Skeletal muscle satellite cell (primary cell): ENCODE data around the gene RIPOR3.

Source experiments
- H3K27me3 ChIP-seq: 2 replicates; pipeline ENCODE4 v1.7.0; 2013; ENCODE audit warnings: low read length; ENCODE audit not compliant: control insufficient read depth, insufficient read depth
- H3K36me3 ChIP-seq: 2 replicates; pipeline ENCODE4 v1.7.0; 2013; ENCODE audit warnings: mild to moderate bottlenecking, control low read depth, low read length; ENCODE audit not compliant: insufficient read depth
- H3K4me1 ChIP-seq: 2 replicates; pipeline ENCODE4 v1.7.0; 2013; ENCODE audit warnings: low read length; ENCODE audit not compliant: control insufficient read depth, insufficient read depth
- H3K4me2 ChIP-seq: 2 replicates; pipeline ENCODE4 v1.7.0; 2013; ENCODE audit warnings: mild to moderate bottlenecking, low read length
- H3K4me3 ChIP-seq: 2 replicates; pipeline ENCODE4 v1.7.0; 2013; ENCODE audit warnings: low read length
- H3K9ac ChIP-seq: 2 replicates; pipeline ENCODE4 v1.7.0; 2013; ENCODE audit warnings: mild to moderate bottlenecking, low read depth, low read length, moderate library complexity
- H3K9me3 ChIP-seq: replicated peaks from 2 replicates; pipeline ENCODE4 v1.7.0; 2013; ENCODE audit warnings: mild to moderate bottlenecking, control low read depth, low read length

Gene RIPOR3

DNA sequence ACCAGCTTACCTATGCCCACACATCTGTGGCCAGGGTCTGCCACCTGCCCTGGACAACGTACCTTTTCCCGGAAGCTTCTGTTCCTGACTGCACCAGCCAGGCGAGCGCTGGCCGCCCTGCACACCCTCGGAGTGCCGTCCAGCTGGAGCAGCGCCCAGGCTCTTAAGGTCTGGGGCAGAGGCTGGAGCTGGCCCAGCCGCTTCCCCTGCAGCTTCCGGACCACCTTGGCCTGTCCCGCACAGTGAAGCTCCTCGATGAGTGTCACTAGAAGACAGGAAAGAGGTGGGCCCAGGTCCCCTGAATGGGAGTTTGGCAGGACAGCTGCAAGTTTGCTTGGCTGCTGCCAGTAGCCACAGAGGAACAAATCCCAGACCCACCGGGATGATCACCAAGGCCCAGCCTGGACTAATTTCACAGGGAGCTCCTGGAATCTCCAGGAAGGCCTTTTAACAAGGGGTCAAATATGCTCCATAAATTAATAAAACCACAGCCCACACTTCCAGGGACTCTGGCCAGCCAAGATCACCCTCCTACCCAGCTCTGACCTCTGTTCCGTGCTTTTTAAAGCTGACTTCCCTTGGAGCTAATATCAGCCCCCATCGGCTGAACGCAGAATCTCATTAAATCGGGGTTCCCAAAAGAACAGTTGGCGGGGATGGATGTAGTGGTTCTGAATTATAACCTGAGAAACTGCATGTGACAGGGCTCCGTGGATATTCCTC, 98.9 kb downstream of the RIPOR3 start:
- no peaks in the 10 kb centered on the region for H3K9me3 ChIP-seq
- peaks cover 25% of the 10 kb centered on the region for H3K36me3 ChIP-seq
- H3K4me2 ChIP-seq = no peak overlapping the region
- no peak overlapping the region for H3K4me3 ChIP-seq
- H3K4me1 ChIP-seq = peaks cover 7% of the 10 kb centered on the region
- H3K9ac ChIP-seq = no peak overlapping the region
- peaks cover 32% of the 10 kb centered on the region for H3K27me3 ChIP-seq

DNA sequence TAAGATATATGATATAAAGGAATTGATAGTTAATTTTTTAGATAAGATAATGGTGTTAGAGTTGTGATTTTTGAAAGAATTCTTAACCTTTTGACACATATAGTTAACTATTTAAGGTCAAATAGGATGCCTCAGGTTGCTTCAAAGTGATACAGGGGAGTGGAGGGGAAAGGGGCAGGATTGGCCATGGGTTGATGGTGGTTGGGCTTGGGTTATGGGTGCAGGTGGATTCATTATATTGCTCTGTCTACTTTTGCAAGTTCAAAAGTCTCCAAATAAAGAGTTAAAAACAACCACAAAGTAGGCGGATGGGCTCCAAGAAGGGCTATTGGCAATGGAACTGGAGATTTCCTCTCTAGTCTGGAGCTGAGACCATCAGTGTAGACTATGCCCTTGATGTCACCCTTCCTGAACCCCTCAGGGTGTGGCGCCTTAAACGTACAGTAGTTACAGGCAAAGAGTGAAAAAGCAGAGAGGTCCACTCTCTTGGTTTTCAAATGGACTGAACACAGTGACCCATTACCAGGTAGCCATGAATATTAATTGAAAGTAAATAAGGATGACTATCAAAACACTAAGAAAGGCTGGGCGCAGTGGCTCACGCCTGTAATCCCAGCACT, 100.0 kb downstream of the RIPOR3 start:
- Histone ChIP-seq H3K4me2 (no peak overlapping the region), H3K36me3 (peaks cover 35% of the 10 kb centered on the region), H3K4me3 (no peak overlapping the region), H3K4me1 (peaks cover 7% of the 10 kb centered on the region), H3K27me3 (peaks cover 28% of the 10 kb centered on the region), H3K9ac (no peak overlapping the region), H3K9me3 (no peaks in the 10 kb centered on the region)

DNA sequence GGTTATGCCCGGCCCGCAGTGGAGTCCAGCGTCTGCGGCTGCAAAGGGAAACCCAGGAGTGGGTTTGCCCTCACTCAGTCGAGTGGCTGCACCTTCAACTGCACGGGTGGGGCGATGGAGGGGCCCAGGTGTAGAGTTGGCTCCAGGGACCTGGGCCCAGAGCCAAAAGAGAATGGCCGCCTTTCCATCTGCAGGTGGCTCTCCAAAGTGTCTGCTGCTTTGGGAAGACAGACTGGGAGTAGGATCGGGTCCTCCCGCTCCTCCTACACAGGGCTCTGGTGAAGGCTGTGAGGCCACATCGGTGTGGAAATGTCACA, 101.0 kb downstream of the RIPOR3 start:
- Histone ChIP-seq H3K9ac (no peak overlapping the region), H3K36me3 (peaks cover 43% of the 10 kb centered on the region), H3K27me3 (peaks cover 18% of the 10 kb centered on the region), H3K9me3 (no peaks in the 10 kb centered on the region), H3K4me1 (peaks cover 7% of the 10 kb centered on the region), H3K4me3 (no peak overlapping the region), H3K4me2 (no peak overlapping the region)

DNA sequence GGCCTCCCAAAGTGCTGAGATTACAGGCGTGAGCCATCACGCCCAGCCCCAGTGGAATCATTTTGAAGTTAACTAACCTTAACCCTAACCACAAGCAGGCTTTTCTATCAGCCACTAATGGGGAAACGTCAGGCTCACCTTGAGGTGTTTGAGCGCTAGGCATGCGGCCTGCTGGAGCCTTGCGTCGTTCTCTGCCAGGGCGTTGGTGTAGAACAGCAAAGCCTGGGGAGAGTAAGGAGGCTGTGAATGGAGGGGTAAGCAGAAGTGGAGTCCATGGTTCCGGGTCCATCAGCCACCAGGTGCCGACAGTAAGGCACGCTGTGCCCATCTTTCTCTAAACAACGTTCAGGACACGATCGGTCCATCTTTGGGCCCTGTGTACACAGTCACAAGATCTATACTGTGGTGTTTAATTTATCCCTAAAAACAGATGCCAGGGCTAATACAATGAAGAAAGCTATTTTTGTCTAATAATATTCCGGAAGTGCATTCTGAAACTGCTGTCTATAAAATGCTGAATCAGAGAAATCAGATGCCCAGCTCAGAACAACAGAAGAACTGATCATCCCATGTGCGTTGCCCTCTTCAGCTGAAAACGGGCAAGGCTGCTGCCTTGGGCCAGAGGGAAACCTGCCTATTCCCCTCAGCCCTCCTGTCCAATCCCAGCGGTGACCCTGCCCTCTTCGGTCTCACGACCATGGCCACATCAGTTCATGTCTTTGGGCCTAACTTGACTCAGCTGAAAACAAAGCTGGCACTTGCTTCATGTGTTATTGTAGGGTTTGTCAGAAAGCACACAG, 101.6 kb downstream of the RIPOR3 start:
- peaks cover 43% of the 10 kb centered on the region for H3K36me3 ChIP-seq
- peaks cover 13% of the 10 kb centered on the region for H3K27me3 ChIP-seq
- H3K9ac ChIP-seq = no peak overlapping the region
- H3K9me3 ChIP-seq = no peaks in the 10 kb centered on the region
- no peak overlapping the region for H3K4me2 ChIP-seq
- peaks cover 5% of the 10 kb centered on the region for H3K4me1 ChIP-seq
- H3K4me3 ChIP-seq = no peak overlapping the region

DNA sequence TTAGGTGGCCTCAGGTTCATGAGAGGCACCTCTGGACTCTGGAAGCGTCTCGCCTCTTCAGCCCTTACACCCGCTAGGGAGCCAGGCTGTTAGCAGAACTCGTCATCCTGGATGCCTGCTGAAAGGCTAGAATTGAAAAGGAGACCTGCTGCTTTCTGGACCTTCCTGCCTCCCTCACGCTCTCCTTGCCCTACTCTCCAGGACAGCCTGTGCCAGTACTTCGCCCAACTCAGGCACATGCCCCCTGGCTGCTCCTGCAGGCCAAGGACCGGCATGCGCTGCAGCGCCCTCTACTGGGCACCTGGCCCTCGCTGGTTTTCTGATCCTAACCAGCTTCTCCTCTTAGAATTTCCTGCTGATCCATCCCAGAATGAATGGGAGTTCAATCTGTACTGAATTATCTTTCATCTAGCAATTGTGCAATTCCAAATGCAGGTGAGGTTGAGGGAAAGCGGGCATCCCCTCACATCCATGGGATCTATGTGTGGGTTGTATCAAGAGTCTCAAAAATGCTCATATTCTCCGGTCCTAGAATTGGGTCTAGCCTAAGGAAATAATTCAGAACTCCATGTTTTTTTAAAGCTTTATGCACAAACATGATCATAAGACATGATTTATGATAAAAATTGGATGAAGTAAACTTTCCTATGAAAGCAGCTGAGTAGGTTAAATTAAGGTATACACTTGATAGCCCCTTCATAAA, 103.2 kb downstream of the RIPOR3 start:
- Histone ChIP-seq H3K9me3 (no peaks in the 10 kb centered on the region), H3K4me3 (no peak overlapping the region), H3K27me3 (peaks cover 5% of the 10 kb centered on the region), H3K4me2 (no peak overlapping the region), H3K4me1 (peaks cover 4% of the 10 kb centered on the region), H3K9ac (no peak overlapping the region), H3K36me3 (peaks cover 54% of the 10 kb centered on the region)

DNA sequence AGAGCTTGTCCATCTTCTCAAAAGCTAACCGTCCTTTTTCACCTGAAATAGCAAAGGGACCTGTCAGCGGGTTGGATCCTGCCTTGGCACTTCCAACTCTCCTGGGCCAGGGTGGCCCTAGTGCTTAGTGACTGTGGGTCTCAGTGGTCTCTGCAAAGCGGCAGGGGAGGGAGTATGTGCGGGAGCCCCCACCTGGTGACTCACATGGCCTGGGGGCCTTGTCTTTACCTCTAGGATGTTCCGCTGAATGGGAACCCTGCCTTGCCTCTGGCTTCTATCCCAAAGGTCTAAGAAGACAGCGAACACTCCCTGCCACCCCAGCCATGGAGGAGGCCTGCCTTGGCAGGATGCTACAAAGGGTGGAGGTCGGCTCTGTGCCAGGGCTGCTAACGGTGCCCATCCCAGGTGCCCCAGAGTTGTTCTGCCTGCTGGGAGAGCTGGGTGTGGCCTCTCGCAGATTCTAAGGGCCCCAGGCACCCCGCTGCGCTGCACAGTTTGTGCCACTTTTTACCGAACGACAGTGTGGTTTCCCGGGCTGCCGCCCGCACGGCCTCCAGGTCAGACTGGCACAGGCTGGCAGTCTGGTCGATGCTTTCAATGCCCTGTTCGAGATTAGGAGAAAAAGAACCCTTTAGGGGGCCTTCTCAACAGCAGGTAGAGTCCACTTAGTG, 103.9 kb downstream of the RIPOR3 start:
- Histone ChIP-seq H3K4me2 (no peak overlapping the region), H3K27me3 (no peaks in the 10 kb centered on the region), H3K9me3 (no peaks in the 10 kb centered on the region), H3K4me1 (peaks cover 4% of the 10 kb centered on the region), H3K4me3 (no peak overlapping the region), H3K36me3 (peaks cover 62% of the 10 kb centered on the region), H3K9ac (no peak overlapping the region)

DNA sequence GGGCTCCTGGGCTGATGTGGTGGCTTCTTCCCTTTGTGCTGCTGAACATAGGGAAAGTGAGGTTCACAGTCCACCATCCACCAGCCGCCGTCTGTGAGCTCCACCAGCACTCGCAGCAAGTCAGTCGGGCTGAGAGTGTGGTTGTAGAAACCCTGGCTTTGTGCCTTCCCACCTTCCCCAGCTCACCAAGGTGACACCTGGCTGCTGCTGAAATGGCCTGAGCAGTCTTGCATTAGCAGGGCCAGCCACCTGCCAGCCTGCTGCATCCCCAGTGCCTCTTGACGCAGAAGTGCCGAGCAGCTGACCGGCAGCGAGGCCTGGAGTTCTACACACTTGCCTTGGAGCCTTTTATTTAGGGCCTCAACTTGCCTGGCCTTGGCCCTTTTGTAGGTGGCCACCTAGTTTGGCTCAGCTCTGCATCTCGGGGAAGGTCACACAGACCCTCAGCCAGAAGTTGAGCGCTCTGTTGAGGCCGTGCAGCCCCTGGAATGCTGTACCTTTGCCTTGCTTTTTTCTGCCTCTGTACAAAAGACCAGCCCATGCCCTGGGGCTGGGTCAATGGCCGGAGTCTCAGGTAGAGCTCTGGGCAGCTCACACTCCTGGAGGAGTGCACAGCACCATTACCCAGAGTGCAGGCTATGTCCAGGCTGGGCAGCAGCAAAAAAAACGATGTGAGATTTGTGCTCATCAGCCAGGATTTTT, 104.7 kb downstream of the RIPOR3 start:
- Histone ChIP-seq H3K9ac (no peak overlapping the region), H3K4me3 (no peak overlapping the region), H3K4me1 (no peaks in the 10 kb centered on the region), H3K27me3 (no peaks in the 10 kb centered on the region), H3K4me2 (no peak overlapping the region), H3K9me3 (no peaks in the 10 kb centered on the region), H3K36me3 (peaks cover 68% of the 10 kb centered on the region)

DNA sequence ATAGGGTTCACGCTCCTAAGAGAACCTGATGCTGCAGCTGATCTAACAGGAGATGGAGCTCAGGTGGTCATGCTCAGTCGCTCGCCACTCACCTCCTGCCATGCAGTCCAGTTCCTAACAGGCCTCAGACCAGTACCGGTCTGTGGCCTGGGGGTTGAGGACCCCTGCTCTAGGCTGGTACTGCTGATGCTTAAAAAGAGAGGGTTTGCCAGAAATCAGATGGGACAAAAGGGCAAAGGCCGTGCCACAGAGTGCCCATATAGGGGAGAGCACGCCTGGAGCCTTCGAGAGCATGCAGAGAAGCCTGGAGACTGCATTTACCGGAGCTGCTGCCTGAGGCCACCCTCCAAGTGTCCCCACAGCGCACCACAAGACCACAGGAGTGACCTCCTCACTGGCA, 105.7 kb downstream of the RIPOR3 start:
- Histone ChIP-seq H3K4me3 (no peak overlapping the region), H3K9ac (no peak overlapping the region), H3K9me3 (no peaks in the 10 kb centered on the region), H3K27me3 (no peaks in the 10 kb centered on the region), H3K4me1 (no peaks in the 10 kb centered on the region), H3K4me2 (no peak overlapping the region), H3K36me3 (peaks cover 75% of the 10 kb centered on the region)

DNA sequence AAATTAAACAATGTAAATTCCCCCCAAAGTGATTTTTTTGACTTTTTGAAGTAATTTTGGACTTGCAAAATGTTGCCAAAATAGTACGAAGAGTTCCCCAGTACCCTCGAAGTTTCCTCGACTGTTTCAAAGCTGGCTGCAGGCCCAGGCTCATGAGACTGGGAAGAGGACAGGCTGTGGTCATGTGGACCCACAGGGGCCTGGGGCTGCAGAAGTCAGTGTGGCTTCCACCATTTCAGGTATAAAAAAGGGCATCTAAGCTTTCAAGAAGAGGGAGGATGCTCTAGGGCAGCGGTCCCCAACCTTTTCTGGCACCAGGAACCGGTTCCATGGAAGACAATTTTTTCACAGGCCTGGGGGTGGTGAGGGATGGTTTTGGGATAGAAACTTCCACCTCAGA, 106.1 kb downstream of the RIPOR3 start:
- no peaks in the 10 kb centered on the region for H3K9me3 ChIP-seq
- no peak overlapping the region for H3K4me2 ChIP-seq
- H3K9ac ChIP-seq = no peak overlapping the region
- no peak overlapping the region for H3K4me3 ChIP-seq
- H3K27me3 ChIP-seq = no peaks in the 10 kb centered on the region
- no peaks in the 10 kb centered on the region for H3K4me1 ChIP-seq
- H3K36me3 ChIP-seq = peaks cover 75% of the 10 kb centered on the region

DNA sequence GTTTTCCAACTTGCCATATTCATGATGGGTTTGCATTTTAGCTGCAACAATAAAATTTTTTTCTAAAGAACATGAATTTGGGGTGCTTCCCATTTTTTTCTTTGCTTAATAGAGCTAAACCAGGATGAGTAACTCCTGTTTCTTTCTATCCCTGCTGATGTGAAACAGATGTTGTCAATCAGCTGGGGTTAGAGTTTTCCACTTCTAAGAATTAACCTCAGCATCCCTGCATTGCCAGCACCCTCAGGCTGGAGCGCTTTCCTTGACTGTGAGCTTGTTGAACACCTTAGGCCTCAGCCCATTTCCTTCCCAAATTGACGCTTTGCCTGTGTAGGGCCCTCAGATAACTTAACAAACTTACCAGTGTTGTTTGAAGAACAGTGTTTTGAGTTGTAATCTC, 106.7 kb downstream of the RIPOR3 start:
- no peak overlapping the region for H3K9ac ChIP-seq
- no peaks in the 10 kb centered on the region for H3K27me3 ChIP-seq
- no peaks in the 10 kb centered on the region for H3K4me1 ChIP-seq
- H3K9me3 ChIP-seq = no peaks in the 10 kb centered on the region
- peaks cover 75% of the 10 kb centered on the region for H3K36me3 ChIP-seq
- H3K4me3 ChIP-seq = no peak overlapping the region
- H3K4me2 ChIP-seq = no peak overlapping the region
